Activated T-helper 1 cell treated with Interleukin-2 at 50 U/mL for 16 hours (primary cell): ENCODE results near the gene DHX8.
"Not testable (repeated sequence)": the region's sequence is repeated elsewhere in the genome, so short reads cannot be mapped to it uniquely, and the experiment has no call there.

Experiments used
- DNase-seq: peaks from one replicate; pipeline ENCODE4 v3.0.0-alpha.2; 2020; ENCODE audit warnings: low read depth

The DHX8 gene

DNA sequence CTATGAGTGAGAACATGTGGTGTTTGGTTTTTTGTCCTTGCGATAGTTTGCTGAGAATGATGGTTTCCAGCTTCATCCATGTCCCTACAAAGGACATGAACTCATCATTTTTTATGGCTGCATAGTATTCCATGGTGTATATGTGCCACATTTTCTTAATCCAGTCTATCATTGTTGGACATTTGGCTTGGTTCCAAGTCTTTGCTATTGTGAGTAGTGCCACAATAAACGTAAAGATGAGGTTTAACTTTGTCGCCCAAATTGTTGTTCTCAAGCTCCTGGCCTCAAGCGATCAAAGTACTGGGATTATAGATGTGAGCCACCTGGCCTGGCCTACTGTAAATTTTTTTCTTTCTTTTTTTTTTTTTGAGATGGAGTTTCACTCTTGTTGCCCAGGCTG, 21.2 kb upstream of the DHX8 start:
- not testable (repeated sequence) for DNase-seq

DNA sequence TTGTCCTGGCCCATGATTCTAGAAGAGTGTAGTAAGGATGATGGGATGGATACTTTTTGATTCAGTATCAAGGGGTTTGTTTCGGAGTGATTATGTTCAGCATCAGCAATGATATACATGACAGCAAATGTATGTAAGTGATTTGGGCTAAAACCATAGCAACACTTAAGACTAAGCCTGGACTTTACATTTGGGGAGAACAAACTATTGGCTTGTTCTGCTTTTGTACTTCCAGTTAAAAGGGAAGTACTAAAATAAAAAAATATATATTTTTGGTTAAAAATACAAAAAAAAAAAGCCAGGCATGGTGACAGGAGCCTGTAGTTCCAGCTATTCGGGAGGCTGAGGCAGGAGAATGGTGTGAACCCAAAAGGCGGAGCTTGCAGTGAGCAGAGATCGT, 20.5 kb upstream of the DHX8 start:
- DNase-seq: no peak

- DNase-seq: no peak
Measured at GRCh38 chr17:43464046-43464445, 19.7 kb upstream of the DHX8 start.

- DNase-seq: no peak
Measured at GRCh38 chr17:43465049-43465448, 18.7 kb upstream of the DHX8 start.

- no peak for DNase-seq
Measured at GRCh38 chr17:43467981-43468581, 15.7 kb upstream of the DHX8 start.

DNA sequence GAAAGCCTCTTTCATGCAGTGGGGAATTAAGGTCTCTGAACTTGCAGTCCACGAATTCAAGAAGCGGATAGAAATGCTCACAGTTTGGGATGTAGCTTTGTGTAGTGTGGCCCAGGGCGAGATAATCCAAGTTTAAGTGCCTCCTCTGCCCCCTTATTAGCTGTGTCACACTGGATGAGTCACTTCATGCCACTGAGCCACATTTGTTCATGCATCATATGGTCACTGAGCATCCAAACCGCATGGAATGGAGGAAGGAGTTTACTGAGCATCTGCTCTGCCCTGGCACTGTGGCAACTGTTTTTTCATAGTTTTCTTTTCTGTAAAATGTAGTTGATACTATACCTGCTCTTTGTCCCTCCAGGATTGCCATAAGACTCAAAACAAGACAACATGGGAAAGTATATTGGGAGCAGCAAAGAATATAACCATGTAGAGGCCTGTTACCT, 15.1 kb upstream of the DHX8 start:
- DNase-seq: no peak

DNA sequence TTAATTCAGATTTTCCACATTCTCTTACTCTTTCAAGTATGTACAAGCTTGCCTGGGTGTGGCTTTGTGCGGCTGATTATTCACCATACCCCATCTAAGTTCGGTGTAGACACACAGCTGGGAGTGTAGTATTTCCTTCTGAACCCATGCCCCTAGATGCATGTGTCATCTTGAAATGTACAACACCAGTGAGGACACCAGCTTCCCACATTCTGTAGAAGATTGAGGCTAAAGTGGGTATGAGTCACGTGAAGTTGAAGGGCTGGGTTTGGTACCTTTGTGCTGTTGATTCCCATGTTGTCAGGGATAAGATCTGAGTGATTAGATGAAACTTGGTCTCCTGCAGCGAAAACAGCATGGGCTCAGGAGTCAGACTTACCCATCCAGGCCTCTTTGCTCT, 14.6 kb upstream of the DHX8 start:
- DNase-seq: no peak

- DNase-seq: no peak
Measured at GRCh38 chr17:43471585-43472160, 12.1 kb upstream of the DHX8 start.

- DNase-seq: no peak
Measured at GRCh38 chr17:43475494-43476089, 8.2 kb upstream of the DHX8 start.

DNA sequence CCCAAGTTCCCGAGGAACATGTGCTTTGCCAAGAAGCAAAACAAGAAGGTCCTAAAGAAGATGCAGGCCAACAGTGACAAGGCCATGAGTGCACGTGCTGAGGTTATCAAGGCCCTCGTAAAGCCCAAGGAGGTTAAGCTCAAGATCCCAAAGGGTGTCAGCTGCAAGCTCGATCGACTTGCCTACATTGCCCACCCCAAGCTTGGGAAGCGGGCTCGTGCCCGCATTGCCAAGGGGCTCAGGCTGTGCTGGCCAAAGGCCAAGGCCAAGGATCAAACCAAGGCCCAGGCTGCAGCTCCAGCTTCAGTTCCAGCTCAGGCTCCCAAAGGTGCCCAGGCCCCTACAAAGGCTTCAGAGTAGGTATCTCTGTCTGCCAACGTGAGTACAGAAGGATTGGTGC, 7.5 kb upstream of the DHX8 start:
- DNase-seq: not testable (repeated sequence)

GRCh38 chr17:43477832-43478634, 5.7 kb upstream of the DHX8 start:
- DNase-seq: no peak

- no peak for DNase-seq
Measured at GRCh38 chr17:43479948-43480347, 3.8 kb upstream of the DHX8 start.

GRCh38 chr17:43482103-43483012, 1.4 kb upstream of the DHX8 start:
- no peak for DNase-seq

DNA sequence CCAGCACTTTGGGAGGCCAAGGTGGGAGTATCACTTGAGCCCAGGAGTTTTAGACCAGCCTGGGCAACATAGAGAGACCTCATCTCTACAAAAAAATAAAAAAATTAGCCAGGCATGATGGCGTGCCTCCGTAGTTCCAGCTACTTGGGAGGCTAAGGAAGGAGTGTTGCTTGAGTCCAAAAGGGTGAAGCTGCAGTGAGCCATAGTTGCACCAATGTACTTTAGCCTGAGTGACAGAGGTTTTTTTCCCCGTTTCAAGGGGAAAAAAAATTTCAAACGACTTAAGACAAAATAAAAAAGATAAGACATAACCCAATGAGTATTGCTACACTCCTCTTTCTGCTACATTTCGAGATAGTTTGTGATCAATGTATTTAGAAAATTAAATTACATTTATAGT, 6.8 kb downstream of the DHX8 start:
- no peak for DNase-seq

DNA sequence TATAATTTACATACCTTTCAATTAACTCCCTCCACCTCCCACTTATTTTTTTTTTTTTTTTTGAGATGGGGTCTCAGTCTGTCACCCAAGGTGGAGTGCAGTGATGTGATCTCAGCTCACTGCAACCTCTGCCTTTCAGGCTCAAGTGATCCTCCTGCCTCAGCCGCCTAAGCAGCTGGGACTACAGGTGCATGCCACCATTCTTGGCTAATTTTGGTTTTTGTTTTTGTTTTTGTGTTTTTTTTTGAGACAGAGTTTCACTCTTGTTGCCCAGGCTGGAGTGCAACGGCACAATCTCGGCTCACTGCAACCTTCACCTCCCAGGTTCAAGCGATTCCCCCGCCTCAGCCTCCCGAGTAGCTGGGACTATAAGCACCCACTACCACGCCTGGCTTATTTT, 25.7 kb downstream of the DHX8 start:
- DNase-seq: not testable (repeated sequence)

DNA sequence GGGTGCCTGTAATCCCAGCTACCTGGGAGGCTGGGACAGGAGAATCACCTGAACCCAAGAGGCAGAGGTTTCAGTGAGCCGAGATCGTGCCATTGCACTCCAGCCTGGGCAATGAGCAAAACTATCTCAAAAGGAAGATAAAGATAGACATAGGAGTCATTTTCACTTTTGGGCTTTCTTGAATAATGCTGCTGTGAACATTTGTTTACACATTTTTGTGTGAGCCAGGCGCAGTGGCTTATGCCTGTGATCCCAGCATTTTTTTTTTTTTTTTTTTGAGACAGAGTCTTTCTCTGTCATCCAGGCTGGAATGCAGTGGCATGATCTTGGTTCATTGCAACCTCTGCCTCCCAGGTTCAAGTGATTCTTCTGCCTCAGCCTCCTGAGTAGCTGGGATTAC, 27.4 kb downstream of the DHX8 start:
- DNase-seq: not testable (repeated sequence)

DNA sequence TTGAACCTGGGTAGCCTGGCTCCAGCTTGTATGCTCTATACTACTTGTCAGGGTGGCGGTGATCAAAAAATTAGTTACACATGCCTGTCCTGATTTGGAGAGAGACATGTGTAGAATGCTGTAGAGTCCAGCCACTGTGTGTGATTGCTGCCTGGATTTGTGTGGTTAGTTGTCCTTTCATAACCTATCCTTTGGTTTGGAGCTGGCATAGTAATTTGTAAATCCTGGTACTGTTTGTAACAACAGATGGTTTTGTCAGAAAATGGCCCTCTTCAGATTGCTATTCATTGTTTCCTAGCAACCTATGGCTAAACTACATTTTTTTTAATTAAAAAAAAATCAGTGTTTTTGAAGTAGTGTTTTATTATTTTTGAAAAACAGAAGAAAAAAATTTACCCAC, 31.9 kb downstream of the DHX8 start:
- DNase-seq: no peak

- no peak for DNase-seq
Measured at GRCh38 chr17:43517161-43517560, 33.4 kb downstream of the DHX8 start.

DNA sequence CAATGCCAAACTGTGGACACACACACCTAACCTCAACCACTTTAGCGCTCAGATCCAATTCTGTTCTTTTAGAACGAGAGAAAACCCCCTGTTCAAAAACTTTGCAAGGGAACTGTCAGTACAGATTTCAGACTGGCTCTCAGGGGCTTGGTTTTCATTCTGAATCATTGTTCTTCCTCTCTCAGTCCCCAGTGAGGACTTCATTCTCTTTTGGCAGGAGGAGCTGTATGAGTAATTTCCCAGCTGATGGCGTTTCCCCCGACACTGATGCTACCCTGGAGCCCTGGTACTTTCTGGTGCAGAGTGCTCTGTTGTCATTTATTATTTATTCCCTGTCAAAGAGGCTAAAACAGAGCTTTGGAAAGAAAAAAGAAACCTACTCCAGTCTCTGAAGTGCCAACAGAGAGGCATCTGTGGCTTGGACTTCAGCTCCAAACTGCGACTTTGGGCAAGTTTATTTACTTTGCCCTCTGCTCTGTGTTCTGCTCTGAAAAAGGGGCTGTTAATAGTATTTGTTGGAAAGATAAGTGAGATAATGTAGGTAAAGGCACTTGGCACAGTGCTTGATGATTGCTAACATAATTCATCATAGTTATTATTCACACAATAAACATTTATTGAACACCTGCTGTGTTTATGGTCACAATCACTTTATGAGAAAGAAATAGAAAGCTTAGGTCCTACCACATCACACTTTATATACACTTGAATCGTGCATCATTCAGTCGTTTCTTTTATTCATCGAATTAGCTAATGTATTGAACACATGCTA, 34.0 kb downstream of the DHX8 start:
- DNase-seq: no peak

- DNase-seq: no peak
Measured at GRCh38 chr17:43521389-43521788, 37.6 kb downstream of the DHX8 start.

GRCh38 chr17:43524945-43525575, 41.3 kb downstream of the DHX8 start:
- DNase-seq: no peak
